ENCODE measurements around the gene TMEM14C. TPM values are rescaled to one million over a fixed set of nuclear protein-coding genes. Genes with fewer than 3 reads are reported as not detected.
A peak's percentile ranks its signal among the peaks of the same experiment; 100 is the strongest.

TMEM14C gene
- total RNA-seq, 1 donor from 2014 or later = 198 TPM

- no peak for DNase-seq (ENCODE audit: low read depth)
- TF ChIP-seq, protein P1, sequence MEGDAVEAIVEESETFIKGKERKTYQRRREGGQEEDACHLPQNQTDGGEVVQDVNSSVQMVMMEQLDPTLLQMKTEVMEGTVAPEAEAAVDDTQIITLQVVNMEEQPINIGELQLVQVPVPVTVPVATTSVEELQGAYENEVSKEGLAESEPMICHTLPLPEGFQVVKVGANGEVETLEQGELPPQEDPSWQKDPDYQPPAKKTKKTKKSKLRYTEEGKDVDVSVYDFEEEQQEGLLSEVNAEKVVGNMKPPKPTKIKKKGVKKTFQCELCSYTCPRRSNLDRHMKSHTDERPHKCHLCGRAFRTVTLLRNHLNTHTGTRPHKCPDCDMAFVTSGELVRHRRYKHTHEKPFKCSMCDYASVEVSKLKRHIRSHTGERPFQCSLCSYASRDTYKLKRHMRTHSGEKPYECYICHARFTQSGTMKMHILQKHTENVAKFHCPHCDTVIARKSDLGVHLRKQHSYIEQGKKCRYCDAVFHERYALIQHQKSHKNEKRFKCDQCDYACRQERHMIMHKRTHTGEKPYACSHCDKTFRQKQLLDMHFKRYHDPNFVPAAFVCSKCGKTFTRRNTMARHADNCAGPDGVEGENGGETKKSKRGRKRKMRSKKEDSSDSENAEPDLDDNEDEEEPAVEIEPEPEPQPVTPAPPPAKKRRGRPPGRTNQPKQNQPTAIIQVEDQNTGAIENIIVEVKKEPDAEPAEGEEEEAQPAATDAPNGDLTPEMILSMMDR (conservative IDR thresholded peaks at IDR 0.05; ENCODE audit: low read depth, low read length) = no peak
- peak overlapping the region; percentile 77 for H3K4me3 ChIP-seq (ENCODE audit: low read depth, low read length)
These were observed 860 bp upstream of the TMEM14C start for GRCh38 chr6:10721850-10722569.

DNA sequence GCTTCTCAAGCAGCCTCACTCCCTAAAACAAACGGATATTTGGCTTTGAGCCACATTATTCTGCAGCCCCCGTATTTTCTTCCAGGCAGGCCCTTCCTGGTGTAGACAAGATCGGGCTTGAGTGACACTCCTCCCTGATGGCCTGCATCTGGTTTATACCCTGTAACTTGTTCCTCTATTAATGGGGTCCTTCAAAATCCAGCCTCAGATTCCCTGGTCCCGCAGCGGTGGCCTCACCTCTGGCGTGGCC lies 375 bp upstream of the TMEM14C start:
- H3K4me3 ChIP-seq (ENCODE audit: low read depth, low read length) = peak overlapping the region; percentile 77
- DNase-seq (ENCODE audit: low read depth) = no peak
- TF ChIP-seq, protein P1 (conservative IDR thresholded peaks at IDR 0.05; ENCODE audit: low read depth, low read length) = no peak

DNA sequence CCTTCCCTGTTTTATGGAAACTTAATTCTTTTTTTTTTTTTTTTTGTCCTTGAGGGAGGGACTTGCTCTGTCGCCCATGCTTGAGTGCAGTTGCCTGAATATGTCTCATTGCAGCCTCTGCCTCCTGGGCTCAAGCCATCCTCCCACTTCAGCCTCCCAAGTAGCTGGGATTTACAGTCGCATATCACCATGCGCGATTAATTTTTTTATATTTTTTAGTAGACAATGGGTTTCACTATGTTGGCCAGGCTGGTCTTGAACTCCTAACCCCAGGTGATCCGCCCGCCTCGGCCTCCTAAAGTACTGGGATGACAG lies 654 bp downstream of the TMEM14C start:
- TF ChIP-seq, protein P1 (conservative IDR thresholded peaks at IDR 0.05; ENCODE audit: low read depth, low read length) = no peak
- DNase-seq (ENCODE audit: low read depth) = no peak
- peak overlapping the region; percentile 77 for H3K4me3 ChIP-seq (ENCODE audit: low read depth, low read length)

DNA sequence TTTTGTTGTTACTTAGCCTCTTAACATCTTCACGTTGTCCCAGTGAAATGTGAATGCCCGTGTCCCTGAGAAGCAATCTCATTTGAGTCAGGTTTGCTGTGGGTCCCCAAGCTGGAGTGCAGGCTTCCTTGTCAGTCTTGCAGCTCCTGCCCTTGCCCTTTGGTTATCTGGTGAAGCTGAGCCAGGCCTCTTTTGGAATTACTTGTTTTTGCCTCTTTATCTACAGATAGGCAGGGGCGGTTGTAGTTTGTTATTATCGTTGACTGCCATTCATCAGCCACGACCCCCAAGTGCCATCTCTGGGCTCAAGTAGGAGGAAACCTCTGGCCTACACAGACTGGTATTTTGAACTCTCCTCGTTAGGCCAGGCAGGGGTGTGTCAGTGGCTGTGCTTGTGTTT lies 2.2 kb downstream of the TMEM14C start:
- DNase-seq (ENCODE audit: low read depth) = no peak
- TF ChIP-seq, protein P1 (conservative IDR thresholded peaks at IDR 0.05; ENCODE audit: low read depth, low read length) = no peak
- no peak overlapping the region for H3K4me3 ChIP-seq (ENCODE audit: low read depth, low read length)

DNA sequence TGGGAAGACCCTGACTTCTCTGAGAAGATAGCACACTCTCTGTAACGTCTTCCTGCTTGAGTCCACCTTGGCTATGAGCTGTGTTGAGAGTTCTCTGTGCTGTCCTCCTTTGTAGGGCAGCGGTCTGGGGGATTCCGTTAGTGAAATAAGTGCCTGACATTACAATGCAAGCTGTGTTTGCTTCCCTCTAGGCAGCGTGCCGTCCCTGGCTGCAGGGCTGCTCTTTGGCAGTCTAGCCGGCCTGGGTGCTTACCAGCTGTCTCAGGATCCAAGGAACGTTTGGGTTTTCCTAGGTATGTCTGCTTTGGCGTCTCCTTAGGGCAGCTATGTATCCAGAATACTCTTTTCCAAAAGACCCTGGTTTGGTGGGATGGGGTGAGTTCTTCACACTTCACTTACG lies 2.8 kb downstream of the TMEM14C start:
- no peak for DNase-seq (ENCODE audit: low read depth)
- no peak overlapping the region for H3K4me3 ChIP-seq (ENCODE audit: low read depth, low read length)
- TF ChIP-seq, protein P1 (conservative IDR thresholded peaks at IDR 0.05; ENCODE audit: low read depth, low read length) = no peak

GRCh38 chr6:10730254-10730653 lies 7.4 kb downstream of the TMEM14C start:
- no peak for DNase-seq (ENCODE audit: low read depth)
- TF ChIP-seq, protein P1 (conservative IDR thresholded peaks at IDR 0.05; ENCODE audit: low read depth, low read length) = no peak
- no peak overlapping the region for H3K4me3 ChIP-seq (ENCODE audit: low read depth, low read length)

- TF ChIP-seq, protein P1 (conservative IDR thresholded peaks at IDR 0.05; ENCODE audit: low read depth, low read length) = no peak
- no peak for DNase-seq (ENCODE audit: low read depth)
- H3K4me3 ChIP-seq (ENCODE audit: low read depth, low read length) = no peak overlapping the region
These were observed 10.4 kb downstream of the TMEM14C start for GRCh38 chr6:10733151-10733715.
